ENCODE results near the gene PPP1R14D.

The PPP1R14D gene

DNA sequence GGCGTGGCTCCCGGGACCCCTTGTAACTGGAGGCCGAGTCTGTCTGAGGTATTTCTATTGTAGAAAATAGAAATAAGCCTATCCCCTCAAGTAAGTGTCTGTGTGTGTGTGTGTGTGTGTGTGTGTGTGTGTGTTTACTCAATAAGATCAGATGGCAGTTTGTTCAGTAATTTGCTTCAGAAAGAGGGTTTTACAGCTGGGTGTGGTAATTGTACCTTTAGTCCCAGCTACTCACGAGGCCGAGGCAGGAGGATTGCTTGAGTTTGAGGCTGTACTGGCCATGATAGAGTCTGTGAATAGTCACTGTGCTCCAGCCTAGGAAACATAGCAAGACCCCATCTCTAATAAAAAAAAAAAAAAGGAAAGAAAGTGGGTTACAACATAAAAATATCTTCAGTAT is 24.0 kb upstream of the PPP1R14D start:
- in situ Hi-C loops (cut with MboI; ENCODE audit: low sequenced_read_pairs, unreplicated experiment): loop anchor here (5.0 kb wide), 1 partner anchor 40 kb away; the partner anchor contains the start of gene VPS18
- no peak for DNase-seq (ENCODE audit: low spot score)
- TF ChIP-seq, protein P1, sequence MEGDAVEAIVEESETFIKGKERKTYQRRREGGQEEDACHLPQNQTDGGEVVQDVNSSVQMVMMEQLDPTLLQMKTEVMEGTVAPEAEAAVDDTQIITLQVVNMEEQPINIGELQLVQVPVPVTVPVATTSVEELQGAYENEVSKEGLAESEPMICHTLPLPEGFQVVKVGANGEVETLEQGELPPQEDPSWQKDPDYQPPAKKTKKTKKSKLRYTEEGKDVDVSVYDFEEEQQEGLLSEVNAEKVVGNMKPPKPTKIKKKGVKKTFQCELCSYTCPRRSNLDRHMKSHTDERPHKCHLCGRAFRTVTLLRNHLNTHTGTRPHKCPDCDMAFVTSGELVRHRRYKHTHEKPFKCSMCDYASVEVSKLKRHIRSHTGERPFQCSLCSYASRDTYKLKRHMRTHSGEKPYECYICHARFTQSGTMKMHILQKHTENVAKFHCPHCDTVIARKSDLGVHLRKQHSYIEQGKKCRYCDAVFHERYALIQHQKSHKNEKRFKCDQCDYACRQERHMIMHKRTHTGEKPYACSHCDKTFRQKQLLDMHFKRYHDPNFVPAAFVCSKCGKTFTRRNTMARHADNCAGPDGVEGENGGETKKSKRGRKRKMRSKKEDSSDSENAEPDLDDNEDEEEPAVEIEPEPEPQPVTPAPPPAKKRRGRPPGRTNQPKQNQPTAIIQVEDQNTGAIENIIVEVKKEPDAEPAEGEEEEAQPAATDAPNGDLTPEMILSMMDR (IDR thresholded peaks at IDR 0.05; ENCODE audit: borderline replicate concordance, control extremely low read depth, extremely low read depth, insufficient read depth, missing control alignments): no peak

- TF ChIP-seq, protein P1 (IDR thresholded peaks at IDR 0.05; ENCODE audit: borderline replicate concordance, control extremely low read depth, extremely low read depth, insufficient read depth, missing control alignments): no peak
- in situ Hi-C loops (cut with MboI; ENCODE audit: low sequenced_read_pairs, unreplicated experiment): loop anchor here (5.0 kb wide), 1 partner anchor 42 kb away; the partner anchor contains the start of gene VPS18
- DNase-seq (ENCODE audit: low spot score): no peak
Observed at GRCh38 chr15:40850576-40851112, 22.1 kb upstream of the PPP1R14D start.

GRCh38 chr15:40847223-40847961 is 18.9 kb upstream of the PPP1R14D start:
- DNase-seq (ENCODE audit: low spot score): peak; percentile 81
- TF ChIP-seq, protein P1 (IDR thresholded peaks at IDR 0.05; ENCODE audit: borderline replicate concordance, control extremely low read depth, extremely low read depth, insufficient read depth, missing control alignments): no peak
- in situ Hi-C loops (cut with MboI; ENCODE audit: low sequenced_read_pairs, unreplicated experiment): no loop called here

GRCh38 chr15:40846841-40847222 is 18.3 kb upstream of the PPP1R14D start:
- in situ Hi-C loops (cut with MboI; ENCODE audit: low sequenced_read_pairs, unreplicated experiment): no loop called here
- no peak for DNase-seq (ENCODE audit: low spot score)
- TF ChIP-seq, protein P1 (IDR thresholded peaks at IDR 0.05; ENCODE audit: borderline replicate concordance, control extremely low read depth, extremely low read depth, insufficient read depth, missing control alignments): no peak

- in situ Hi-C loops (cut with MboI; ENCODE audit: low sequenced_read_pairs, unreplicated experiment): no loop called here
- TF ChIP-seq, protein P1 (IDR thresholded peaks at IDR 0.05; ENCODE audit: borderline replicate concordance, control extremely low read depth, extremely low read depth, insufficient read depth, missing control alignments): no peak
- DNase-seq (ENCODE audit: low spot score): no peak
Observed at GRCh38 chr15:40845511-40846284, 17.2 kb upstream of the PPP1R14D start.

DNA sequence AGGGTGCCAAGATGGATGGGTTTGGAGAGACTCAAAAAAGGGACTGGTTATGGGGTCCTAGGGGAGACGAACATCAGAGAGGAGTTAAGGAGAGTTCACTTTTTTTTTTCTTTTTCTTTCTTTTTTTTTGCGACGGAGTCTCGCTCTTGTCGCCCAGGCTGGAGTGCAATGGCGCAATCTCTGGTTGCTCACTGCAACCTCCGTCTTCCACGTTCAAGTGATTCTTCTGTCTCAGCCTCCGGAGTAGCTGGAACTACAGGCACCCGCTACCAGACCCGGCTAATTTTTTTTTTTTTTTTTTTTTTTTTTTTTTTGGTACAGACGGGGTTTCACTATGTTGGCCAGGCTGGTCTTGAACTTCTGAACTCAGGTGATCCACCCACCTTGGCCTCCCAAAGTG is 16.5 kb upstream of the PPP1R14D start:
- no peak for DNase-seq (ENCODE audit: low spot score)
- TF ChIP-seq, protein P1 (IDR thresholded peaks at IDR 0.05; ENCODE audit: borderline replicate concordance, control extremely low read depth, extremely low read depth, insufficient read depth, missing control alignments): no peak
- in situ Hi-C loops (cut with MboI; ENCODE audit: low sequenced_read_pairs, unreplicated experiment): no loop called here
